Transverse colon (tissue), 4 donors: ENCODE measurements around the gene YWHAQ.

Experiments
- CTCF ChIP-seq, 5 experiments: fragments of 200-600 bp in 3 of 5; fragments of 450-650 bp in 2 of 5; sonication (generic) in 3 of 5; IDR thresholded peaks; 1 replicate in 2 of 5; 2 replicates in 3 of 5; pipeline ENCODE4 v1.5.1; 2016 to 2017; ENCODE audit warnings: antibody characterized with exemption in 5 of 5, inconsistent platforms in 3 of 5, mild to moderate bottlenecking in 2 of 5, moderate library complexity in 1 of 5
- EP300 ChIP-seq: sonication (generic); formaldehyde crosslinking; IDR thresholded peaks from one replicate; pipeline ENCODE4 v1.6.1; 2017; ENCODE audit warnings: antibody characterized with exemption, low read depth
- POLR2A ChIP-seq: fragments of 450-650 bp; IDR thresholded peaks from one replicate; pipeline ENCODE4 v1.6.1; 2016; ENCODE audit warnings: antibody characterized with exemption, mild to moderate bottlenecking, moderate library complexity
- POLR2AphosphoS5 ChIP-seq, 3 donors: sonication (generic); formaldehyde crosslinking; IDR thresholded peaks; one replicate each; pipeline ENCODE4 v1.6.1; 2016; ENCODE audit warnings: antibody characterized with exemption in 3 of 3

GRCh38 chr2:9558948-9559381 is 71.8 kb downstream of the YWHAQ start:
- no peak for TF ChIP-seq CTCF (IDR thresholded peaks at IDR 0.05)
- TF ChIP-seq POLR2A, result no peak
- TF ChIP-seq POLR2AphosphoS5 (IDR thresholded peaks at IDR 0.05), result no peak
- no peak for TF ChIP-seq EP300
